ENCODE measurements around the gene USP5.
"Not testable (repeated sequence)": the region's sequence is repeated elsewhere in the genome, so short reads cannot be mapped to it uniquely, and the experiment has no call there.

The USP5 gene

GRCh38 chr12:6904280-6905276 is 52.6 kb downstream of the USP5 start, which contains the start of gene LRRC23:
TSS of gene LRRC23 (plus strand) at chr12:6904822. CDS start at chr12:6905634, 812 bp downstream.
- no peaks in the 10 kb centered on the region for H4K20me1 ChIP-seq (ENCODE audit: insufficient read depth)
- H3K27ac ChIP-seq, result peak within 1 kb of the TSS; percentile 68
- H3K4me3 ChIP-seq (IDR thresholded peaks at IDR 0.05; ENCODE audit: insufficient read depth, low read depth, low read length), result no peak within 1 kb of the TSS
- H3K4me2 ChIP-seq, result peak within 1 kb of the TSS; percentile 97
- peak within 1 kb of the TSS; percentile 72 for H3K9ac ChIP-seq
- H3K27me3 ChIP-seq (ENCODE audit: insufficient read depth, low read depth), result no peaks in the 10 kb centered on the region
- TF ChIP-seq CTCF (conservative IDR thresholded peaks at IDR 0.05; ENCODE audit: low read depth, low read length), result no peak
- peak within 1 kb of the TSS; percentile 91 for H2AFZ ChIP-seq (ENCODE audit: low read depth)
- H3K36me3 ChIP-seq (ENCODE audit: insufficient read depth), result no peaks in the 10 kb centered on the region
- H3K4me1 ChIP-seq (ENCODE audit: low read depth, poor library complexity, severe bottlenecking), result peaks cover 8% of the 10 kb centered on the region
- no peaks in the 10 kb centered on the region for H3K79me2 ChIP-seq (ENCODE audit: insufficient read depth, low read depth)

- H3K4me3 ChIP-seq (IDR thresholded peaks at IDR 0.05; ENCODE audit: insufficient read depth, low read depth, low read length), result no peak overlapping the region
- peak overlapping the region; percentile 97 for H3K4me2 ChIP-seq
- no peaks in the 10 kb centered on the region for H3K36me3 ChIP-seq (ENCODE audit: insufficient read depth)
- H3K27ac ChIP-seq, result no peak overlapping the region; the same call in 1 of the 2 replicates
- no peak for TF ChIP-seq CTCF (conservative IDR thresholded peaks at IDR 0.05; ENCODE audit: low read depth, low read length)
- H3K4me1 ChIP-seq (ENCODE audit: low read depth, poor library complexity, severe bottlenecking), result peaks cover 8% of the 10 kb centered on the region
- H3K79me2 ChIP-seq (ENCODE audit: insufficient read depth, low read depth), result no peaks in the 10 kb centered on the region
- H3K9ac ChIP-seq, result peak overlapping the region; percentile 72
- no peaks in the 10 kb centered on the region for H4K20me1 ChIP-seq (ENCODE audit: insufficient read depth)
- no peak overlapping the region; the same call in 1 of the 2 replicates for H2AFZ ChIP-seq (ENCODE audit: low read depth)
- H3K27me3 ChIP-seq (ENCODE audit: insufficient read depth, low read depth), result no peaks in the 10 kb centered on the region
Observed at GRCh38 chr12:6905414-6906040, 53.6 kb downstream of the USP5 start.

- H3K4me3 ChIP-seq (IDR thresholded peaks at IDR 0.05; ENCODE audit: insufficient read depth, low read depth, low read length); H2AFZ ChIP-seq (ENCODE audit: low read depth); H3K27ac ChIP-seq; H3K9ac ChIP-seq; H3K27me3 ChIP-seq (ENCODE audit: insufficient read depth, low read depth); H3K4me2 ChIP-seq; H3K36me3 ChIP-seq (ENCODE audit: insufficient read depth); H4K20me1 ChIP-seq (ENCODE audit: insufficient read depth); H3K4me1 ChIP-seq (ENCODE audit: low read depth, poor library complexity, severe bottlenecking); H3K79me2 ChIP-seq (ENCODE audit: insufficient read depth, low read depth): not testable (repeated sequence)
Observed at GRCh38 chr12:6908141-6908540, 56.2 kb downstream of the USP5 start.

GRCh38 chr12:6909421-6910145 is 57.6 kb downstream of the USP5 start:
- no peaks in the 10 kb centered on the region for H3K36me3 ChIP-seq (ENCODE audit: insufficient read depth)
- H3K4me1 ChIP-seq (ENCODE audit: low read depth, poor library complexity, severe bottlenecking), result peaks cover 3% of the 10 kb centered on the region
- no peak for TF ChIP-seq CTCF (conservative IDR thresholded peaks at IDR 0.05; ENCODE audit: low read depth, low read length)
- H3K27ac ChIP-seq, result no peak overlapping the region
- no peak overlapping the region for H3K9ac ChIP-seq
- no peak overlapping the region for H2AFZ ChIP-seq (ENCODE audit: low read depth)
- no peak overlapping the region for H3K4me3 ChIP-seq (IDR thresholded peaks at IDR 0.05; ENCODE audit: insufficient read depth, low read depth, low read length)
- no peaks in the 10 kb centered on the region for H3K79me2 ChIP-seq (ENCODE audit: insufficient read depth, low read depth)
- no peak overlapping the region for H3K4me2 ChIP-seq
- H3K27me3 ChIP-seq (ENCODE audit: insufficient read depth, low read depth), result peaks cover 8% of the 10 kb centered on the region; the same call in 1 of the 2 replicates
- H4K20me1 ChIP-seq (ENCODE audit: insufficient read depth), result no peaks in the 10 kb centered on the region

Data from KMS-11 (cell line).